ENCODE data around the gene STOML1.

DNA sequence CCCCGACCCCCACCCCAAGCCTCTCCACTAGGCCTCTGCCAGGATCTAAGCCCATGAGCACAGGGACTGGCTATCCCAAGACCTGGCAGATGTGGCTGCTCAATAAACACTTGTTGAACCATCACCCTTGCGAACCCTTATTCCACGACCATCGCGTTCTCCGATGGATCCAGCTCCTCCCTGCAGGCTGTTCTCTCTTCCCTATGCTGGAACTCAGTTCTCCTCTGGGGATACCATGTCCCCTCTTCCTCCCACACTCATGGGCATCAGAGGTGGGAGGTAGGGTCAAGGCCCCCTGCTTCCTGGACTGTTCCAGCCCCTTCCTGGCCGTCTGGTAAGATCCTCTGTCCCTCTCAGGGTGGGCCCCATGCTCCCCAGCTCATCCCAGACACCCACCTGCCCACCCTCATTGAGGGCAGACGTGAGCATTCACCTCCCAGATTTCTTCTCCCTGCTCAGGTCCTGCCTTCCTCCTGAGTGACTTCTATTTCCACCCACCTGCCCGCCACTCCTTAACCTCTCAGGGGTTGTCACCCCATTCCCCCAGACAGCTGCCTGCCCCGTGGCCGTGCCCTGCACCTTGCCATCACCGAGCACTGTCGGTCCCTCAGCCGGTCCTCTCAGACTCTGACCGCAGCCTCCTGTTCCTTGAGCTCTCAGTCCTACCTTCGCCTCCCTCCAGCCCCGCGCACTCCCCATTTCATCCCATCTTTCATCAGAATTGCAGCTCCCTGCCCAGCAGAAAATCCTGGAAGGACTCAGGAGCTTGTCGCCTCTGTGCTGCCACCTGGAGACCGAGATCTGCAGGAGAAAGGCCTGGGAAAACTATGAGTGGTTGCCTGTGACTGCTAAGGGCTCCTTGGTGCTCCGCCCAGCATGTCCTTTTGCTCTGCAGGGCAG lies 44.4 kb upstream of the STOML1 start:
- TF ChIP-seq, protein P1, sequence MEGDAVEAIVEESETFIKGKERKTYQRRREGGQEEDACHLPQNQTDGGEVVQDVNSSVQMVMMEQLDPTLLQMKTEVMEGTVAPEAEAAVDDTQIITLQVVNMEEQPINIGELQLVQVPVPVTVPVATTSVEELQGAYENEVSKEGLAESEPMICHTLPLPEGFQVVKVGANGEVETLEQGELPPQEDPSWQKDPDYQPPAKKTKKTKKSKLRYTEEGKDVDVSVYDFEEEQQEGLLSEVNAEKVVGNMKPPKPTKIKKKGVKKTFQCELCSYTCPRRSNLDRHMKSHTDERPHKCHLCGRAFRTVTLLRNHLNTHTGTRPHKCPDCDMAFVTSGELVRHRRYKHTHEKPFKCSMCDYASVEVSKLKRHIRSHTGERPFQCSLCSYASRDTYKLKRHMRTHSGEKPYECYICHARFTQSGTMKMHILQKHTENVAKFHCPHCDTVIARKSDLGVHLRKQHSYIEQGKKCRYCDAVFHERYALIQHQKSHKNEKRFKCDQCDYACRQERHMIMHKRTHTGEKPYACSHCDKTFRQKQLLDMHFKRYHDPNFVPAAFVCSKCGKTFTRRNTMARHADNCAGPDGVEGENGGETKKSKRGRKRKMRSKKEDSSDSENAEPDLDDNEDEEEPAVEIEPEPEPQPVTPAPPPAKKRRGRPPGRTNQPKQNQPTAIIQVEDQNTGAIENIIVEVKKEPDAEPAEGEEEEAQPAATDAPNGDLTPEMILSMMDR (IDR thresholded peaks at IDR 0.05), result peak in 3 of 4 experiments; percentile 44 to 59 (median 48)
- TF ChIP-seq POLR2A (IDR thresholded peaks at IDR 0.05), result no peak
- no peak for TF ChIP-seq EP300 (IDR thresholded peaks at IDR 0.05)

Data from gastroesophageal sphincter (tissue), 3 donors.